Measurements from ENCODE around the gene JAM3.
A peak's percentile ranks its signal among the peaks of the same experiment; 100 is the strongest.

JAM3 gene

DNA sequence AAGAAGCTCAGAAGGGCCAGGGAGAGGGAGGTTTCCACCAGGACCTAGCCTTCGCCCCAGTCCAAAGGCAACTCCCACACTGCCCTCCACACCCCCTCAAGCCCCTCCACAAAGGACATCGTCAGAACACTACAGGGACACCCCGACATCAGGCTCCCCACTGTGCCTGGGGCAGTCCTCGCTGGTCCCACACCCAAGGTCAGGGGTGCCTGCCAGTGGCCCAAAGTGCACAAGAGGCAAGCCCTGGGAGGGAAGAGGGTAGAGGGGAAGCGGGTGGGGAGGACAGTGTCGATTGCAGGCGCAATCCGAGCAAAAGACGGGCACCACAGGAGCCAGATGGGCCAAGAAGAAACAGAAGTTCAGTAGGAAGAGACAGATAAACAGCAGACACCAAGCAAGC lies 35.6 kb upstream of the JAM3 start:
- H3K4me3 ChIP-seq (replicated peaks; ENCODE audit: low read depth, low read length) = no peak overlapping the region
- TF ChIP-seq, protein P1, sequence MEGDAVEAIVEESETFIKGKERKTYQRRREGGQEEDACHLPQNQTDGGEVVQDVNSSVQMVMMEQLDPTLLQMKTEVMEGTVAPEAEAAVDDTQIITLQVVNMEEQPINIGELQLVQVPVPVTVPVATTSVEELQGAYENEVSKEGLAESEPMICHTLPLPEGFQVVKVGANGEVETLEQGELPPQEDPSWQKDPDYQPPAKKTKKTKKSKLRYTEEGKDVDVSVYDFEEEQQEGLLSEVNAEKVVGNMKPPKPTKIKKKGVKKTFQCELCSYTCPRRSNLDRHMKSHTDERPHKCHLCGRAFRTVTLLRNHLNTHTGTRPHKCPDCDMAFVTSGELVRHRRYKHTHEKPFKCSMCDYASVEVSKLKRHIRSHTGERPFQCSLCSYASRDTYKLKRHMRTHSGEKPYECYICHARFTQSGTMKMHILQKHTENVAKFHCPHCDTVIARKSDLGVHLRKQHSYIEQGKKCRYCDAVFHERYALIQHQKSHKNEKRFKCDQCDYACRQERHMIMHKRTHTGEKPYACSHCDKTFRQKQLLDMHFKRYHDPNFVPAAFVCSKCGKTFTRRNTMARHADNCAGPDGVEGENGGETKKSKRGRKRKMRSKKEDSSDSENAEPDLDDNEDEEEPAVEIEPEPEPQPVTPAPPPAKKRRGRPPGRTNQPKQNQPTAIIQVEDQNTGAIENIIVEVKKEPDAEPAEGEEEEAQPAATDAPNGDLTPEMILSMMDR (IDR thresholded peaks at IDR 0.05; ENCODE audit: low read length, missing control alignments) = no peak
- no peak for DNase-seq (ENCODE audit: low read depth)

DNA sequence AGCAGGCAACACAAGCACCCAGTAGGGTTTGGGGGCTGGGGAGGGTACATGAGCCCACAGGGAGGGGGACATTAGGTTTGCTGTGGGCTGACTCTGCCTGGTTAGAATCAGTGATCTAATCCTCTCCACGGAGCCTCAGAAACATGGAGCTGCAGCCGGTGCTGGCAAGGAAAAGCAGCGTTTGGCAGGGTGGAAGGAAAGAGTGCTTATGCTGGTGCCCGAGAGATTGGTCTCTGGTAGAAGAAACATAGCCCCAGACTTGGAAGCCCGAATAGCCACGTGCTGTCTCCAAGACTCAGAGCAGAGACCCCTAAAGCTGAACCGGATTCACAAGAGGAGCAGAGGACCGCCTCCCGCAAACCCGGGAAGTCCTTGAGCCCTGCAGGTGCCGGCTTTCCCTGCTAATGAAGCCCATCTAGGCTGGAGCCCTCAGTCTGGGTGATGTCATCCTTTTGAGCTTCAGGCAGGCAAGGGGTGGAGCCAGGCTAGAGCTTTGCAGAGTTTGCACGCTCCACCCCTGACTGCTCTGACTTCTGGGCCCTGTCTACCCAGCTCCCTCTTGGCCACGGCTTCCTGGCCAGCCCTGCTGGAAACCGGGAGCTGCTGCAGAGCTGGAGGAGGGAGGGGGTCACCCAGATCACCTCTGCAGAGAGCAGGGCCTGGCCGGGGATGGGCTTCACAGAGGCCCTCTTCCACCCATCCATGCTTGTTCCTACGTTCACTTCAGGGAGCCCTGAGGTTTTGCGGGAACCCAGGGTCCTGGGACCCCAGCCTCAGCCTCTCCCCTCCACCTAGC lies 35.0 kb upstream of the JAM3 start:
- H3K4me3 ChIP-seq (replicated peaks; ENCODE audit: low read depth, low read length) = no peak overlapping the region
- TF ChIP-seq, protein P1 (IDR thresholded peaks at IDR 0.05; ENCODE audit: low read length, missing control alignments) = no peak
- DNase-seq (ENCODE audit: low read depth) = peak; percentile 83

DNA sequence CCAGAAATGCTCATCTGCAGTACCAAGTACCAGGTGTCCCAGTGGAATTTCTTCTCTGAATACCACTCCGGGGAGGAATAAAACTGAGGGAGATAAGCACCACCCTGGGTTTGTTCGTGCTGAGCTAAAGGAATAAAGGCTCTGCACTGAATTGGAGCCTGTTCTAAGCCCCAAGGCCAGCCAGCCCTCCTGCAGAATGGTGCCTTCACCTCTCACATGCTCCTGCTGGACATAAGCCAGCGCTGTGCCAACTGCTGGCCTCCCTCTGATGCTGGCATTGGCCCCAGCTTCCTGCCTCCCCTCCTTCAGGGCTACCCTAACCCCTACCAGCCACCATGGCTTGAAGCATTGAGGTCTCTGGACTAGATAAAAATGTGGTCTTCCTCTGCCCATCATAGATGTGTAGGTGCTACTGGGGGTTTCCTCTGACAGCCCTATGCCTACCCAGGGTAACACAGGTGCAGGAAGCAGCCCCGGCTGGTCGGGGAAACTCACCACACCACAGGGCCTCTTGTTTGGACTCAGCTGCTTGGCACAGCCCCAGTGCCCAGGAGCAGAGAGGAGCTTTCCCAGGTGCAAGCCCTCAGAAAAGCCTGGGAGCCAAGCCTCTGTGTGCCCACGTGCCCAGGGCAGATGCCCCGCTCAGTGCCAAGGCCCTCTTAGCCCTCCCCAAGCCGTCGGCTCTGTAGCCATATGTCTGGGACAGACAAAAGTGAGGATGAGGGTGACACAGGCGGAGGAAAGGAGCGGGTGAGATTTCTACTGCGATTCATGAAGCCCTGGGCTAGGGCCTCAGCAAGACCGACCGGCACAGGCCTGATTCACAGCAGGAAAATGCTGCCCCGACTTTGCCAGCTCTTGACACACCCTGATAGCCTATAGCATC lies 34.1 kb upstream of the JAM3 start:
- TF ChIP-seq, protein P1 (IDR thresholded peaks at IDR 0.05; ENCODE audit: low read length, missing control alignments) = no peak
- no peak overlapping the region for H3K4me3 ChIP-seq (replicated peaks; ENCODE audit: low read depth, low read length)
- DNase-seq (ENCODE audit: low read depth) = no peak

DNA sequence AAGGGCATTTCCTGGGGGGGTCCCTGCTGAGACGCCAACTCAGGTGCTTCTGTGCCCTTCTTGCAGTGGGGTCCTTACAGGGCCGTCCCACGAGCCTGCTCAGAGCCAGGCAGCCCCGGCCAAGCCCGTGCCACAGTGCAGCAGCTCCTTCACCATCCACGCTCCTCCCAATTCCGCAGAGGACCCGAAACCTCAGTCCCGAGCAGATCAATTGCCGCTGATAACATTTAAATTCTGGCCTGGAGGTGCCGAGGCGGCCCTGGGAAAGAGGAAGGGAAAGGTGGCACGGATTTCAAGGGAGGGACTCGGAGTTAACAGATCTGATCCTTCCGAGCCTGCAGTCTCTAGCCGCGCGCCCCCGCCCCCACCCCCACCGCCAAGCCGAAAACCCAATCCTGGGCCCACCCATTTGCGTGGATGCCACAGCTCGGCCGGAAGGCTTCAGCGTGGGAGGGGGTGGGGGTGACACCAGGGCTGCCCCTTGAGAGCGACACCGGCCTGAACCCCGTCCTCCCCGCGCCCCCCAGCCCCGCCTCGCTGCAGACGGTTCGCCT lies 32.3 kb upstream of the JAM3 start:
- DNase-seq (ENCODE audit: low read depth) = no peak
- TF ChIP-seq, protein P1 (IDR thresholded peaks at IDR 0.05; ENCODE audit: low read length, missing control alignments) = no peak
- peak overlapping the region; percentile 63 for H3K4me3 ChIP-seq (replicated peaks; ENCODE audit: low read depth, low read length)

DNA sequence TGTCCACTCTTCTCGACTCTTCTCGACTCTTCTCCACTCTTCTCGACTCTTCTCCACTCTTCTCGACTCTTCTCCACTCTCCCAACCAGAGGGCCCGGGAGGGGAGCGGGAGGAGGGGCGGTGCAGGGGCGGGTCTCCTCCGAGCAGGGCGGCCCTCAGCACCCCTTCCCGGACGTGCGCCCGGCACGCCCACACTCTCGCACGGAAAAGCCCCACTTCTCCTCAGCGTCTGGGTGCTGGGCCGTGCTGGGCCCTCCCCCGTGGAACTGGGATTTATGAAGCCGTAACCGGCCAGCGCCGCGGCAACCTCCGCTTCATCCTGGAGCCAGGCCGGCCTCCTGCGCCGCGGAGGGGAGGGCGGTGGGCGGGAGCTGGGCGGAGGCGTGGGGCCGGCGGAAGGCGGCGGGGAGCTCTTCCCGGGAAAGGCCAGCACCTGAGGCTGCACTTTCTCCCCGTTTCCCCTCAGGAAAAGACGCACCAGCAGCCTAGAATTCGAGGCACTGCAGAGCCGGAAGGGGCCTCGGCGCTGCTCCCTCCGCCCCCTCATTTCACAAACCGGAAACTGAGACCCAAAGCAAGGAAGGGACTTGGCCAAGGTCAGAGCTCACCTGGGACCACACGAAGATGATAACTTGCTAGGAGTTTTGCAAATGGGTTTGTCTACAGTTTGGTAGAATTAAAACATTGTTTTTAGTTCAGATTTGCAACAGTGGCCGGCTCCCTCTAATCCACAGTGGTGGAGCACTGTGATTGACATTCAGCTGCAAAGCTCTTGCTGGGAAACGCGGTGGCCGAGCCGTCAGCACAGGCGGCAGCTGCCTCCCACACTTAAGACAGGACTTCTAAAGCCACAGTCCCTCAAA lies 31.6 kb upstream of the JAM3 start:
- peak overlapping the region; percentile 63 for H3K4me3 ChIP-seq (replicated peaks; ENCODE audit: low read depth, low read length)
- peak; percentile 66 for DNase-seq (ENCODE audit: low read depth)

More for the DNA sequence above, 31.6 kb upstream of the JAM3 start:
- TF ChIP-seq, protein P1 (IDR thresholded peaks at IDR 0.05; ENCODE audit: low read length, missing control alignments) = no peak

Measured in fibroblast of pulmonary artery (primary cell).